GM23338 (cell line): ENCODE data around the gene ANKRD40CL. TPM values are rescaled to one million over a fixed set of nuclear protein-coding genes. Genes with fewer than 3 reads are reported as not detected.
"Not testable (repeated sequence)": the region's sequence is repeated elsewhere in the genome, so short reads cannot be mapped to it uniquely, and the experiment has no call there.

Experiments
- ATAC-seq: fragments of 200-7000 bp; cut with Tn5 transposase; 3 replicates; pipeline ENCODE4 v1.9.1; 2020
- DNase-seq: peaks from one replicate; pipeline ENCODE4 v3.0.0-alpha.2; 2015; ENCODE audit warnings: low spot score
- H2AFZ ChIP-seq: fragments of 200-600 bp; sonication (generic); 2 replicates; pipeline ENCODE4 v1.8.0; 2016; ENCODE audit warnings: antibody characterized with exemption, mild to moderate bottlenecking, moderate library complexity
- H3F3A ChIP-seq: fragments of 200-600 bp; sonication (generic); replicated peaks from 2 replicates; pipeline ENCODE4 v1.8.0; 2017; ENCODE audit warnings: antibody characterized with exemption, mixed run types, low read depth
- H3K27ac ChIP-seq: fragments of 200-600 bp; sonication (generic); 2 replicates; pipeline ENCODE4 v1.6.1; 2016; ENCODE audit warnings: low read depth
- H3K27me3 ChIP-seq: fragments of 200-600 bp; sonication (generic); 2 replicates; pipeline ENCODE4 v1.8.0; 2016; ENCODE audit warnings: mild to moderate bottlenecking, mixed run types, moderate library complexity; ENCODE audit not compliant: insufficient read depth
- H3K36me3 ChIP-seq: fragments of 200-600 bp; sonication (generic); 2 replicates; pipeline ENCODE4 v1.8.0; 2016; ENCODE audit warnings: mild to moderate bottlenecking; ENCODE audit not compliant: insufficient read depth
- H3K4me1 ChIP-seq: fragments of 200-600 bp; sonication (generic); 2 replicates; pipeline ENCODE4 v1.8.0; 2016; ENCODE audit warnings: mild to moderate bottlenecking, moderate library complexity; ENCODE audit not compliant: insufficient read depth
- H3K4me2 ChIP-seq: fragments of 200-600 bp; sonication (generic); 2 replicates; pipeline ENCODE4 v1.7.1; 2017; ENCODE audit warnings: mixed run types
- H3K4me3 ChIP-seq: fragments of 200-600 bp; sonication (generic); 2 replicates; pipeline ENCODE4 v1.6.1; 2016; ENCODE audit warnings: mixed run types
- H3K79me2 ChIP-seq: fragments of 200-600 bp; sonication (generic); replicated peaks from 2 replicates; pipeline ENCODE4 v1.8.0; 2017; ENCODE audit warnings: mild to moderate bottlenecking; ENCODE audit not compliant: insufficient read depth
- H3K9me2 ChIP-seq: fragments of 200-600 bp; sonication (generic); 2 replicates; pipeline ENCODE4 v1.8.0; 2017; ENCODE audit not compliant: insufficient read depth
- H4K20me1 ChIP-seq: fragments of 200-600 bp; sonication (generic); replicated peaks from 2 replicates; pipeline ENCODE4 v1.8.0; 2017; ENCODE audit warnings: mild to moderate bottlenecking; ENCODE audit not compliant: insufficient read depth
- H3K27ac Mint-ChIP-seq: 2 replicates; pipeline ENCODE4 v1.8.0; 2020; ENCODE audit warnings: inconsistent platforms, mild to moderate bottlenecking, moderate library complexity, mixed read lengths
- H3K27me3 Mint-ChIP-seq: 3 replicates; pipeline ENCODE4 v1.8.0; 2022; ENCODE audit warnings: low read depth, mild to moderate bottlenecking, moderate library complexity, mixed read lengths, inconsistent platforms; ENCODE audit not compliant: insufficient read depth, poor library complexity
- H3K36me3 Mint-ChIP-seq: 3 replicates; pipeline ENCODE4 v1.8.0; 2021; ENCODE audit warnings: low read depth, mild to moderate bottlenecking, inconsistent platforms, moderate library complexity, mixed read lengths
- H3K4me1 Mint-ChIP-seq: 3 replicates; pipeline ENCODE4 v1.8.0; 2020; ENCODE audit warnings: mild to moderate bottlenecking, inconsistent platforms, mixed read lengths
- H3K4me3 Mint-ChIP-seq: 3 replicates; pipeline ENCODE4 v1.8.0; 2021; ENCODE audit warnings: moderate library complexity, mild to moderate bottlenecking, inconsistent platforms, mixed read lengths
- H3K9me3 Mint-ChIP-seq: 3 replicates; pipeline ENCODE4 v1.8.0; 2020; ENCODE audit warnings: moderate library complexity, mild to moderate bottlenecking, inconsistent platforms, mixed read lengths
- CREB1 ChIP-seq: fragments of 250-450 bp; sonication (Bioruptor Pico); IDR thresholded peaks from 2 replicates; pipeline ENCODE4 v1.5.0; 2020; ENCODE audit warnings: low read depth, mild to moderate bottlenecking, moderate library complexity
- CTCF ChIP-seq, 2 experiments: fragments of 200-600 bp in 1 of 2; sonication (generic) in 1 of 2; conservative IDR thresholded peaks; 2 replicates each; pipeline versions ENCODE4 v1.5.1 to v1.6.1; 2016 to 2017; ENCODE audit warnings: antibody characterized with exemption in 2 of 2, low read depth in 2 of 2, mild to moderate bottlenecking in 2 of 2, moderate library complexity in 1 of 2
- EZH2 ChIP-seq: fragments of 200-600 bp; sonication (generic); IDR thresholded peaks from one replicate; pipeline ENCODE4 v1.8.0; 2017; ENCODE audit warnings: antibody characterized with exemption, mild to moderate bottlenecking, low read depth; ENCODE audit not compliant: unreplicated experiment
- JUNB ChIP-seq: IDR thresholded peaks from one replicate; pipeline ENCODE4 v1.6.1; 2016; ENCODE audit warnings: antibody characterized with exemption; ENCODE audit not compliant: unreplicated experiment
- REST ChIP-seq: IDR thresholded peaks from one replicate; pipeline ENCODE4 v1.6.1; 2018; ENCODE audit warnings: antibody characterized with exemption; ENCODE audit not compliant: unreplicated experiment
- STAT1 ChIP-seq: IDR thresholded peaks from one replicate; pipeline ENCODE4 v1.6.1; 2016; ENCODE audit warnings: antibody characterized with exemption; ENCODE audit not compliant: unreplicated experiment
- ZNF114 ChIP-seq: fragments of 250-450 bp; sonication (Bioruptor Pico); IDR thresholded peaks from 2 replicates; pipeline ENCODE4 v1.5.0; 2020; ENCODE audit warnings: mild to moderate bottlenecking, moderate library complexity
- polyA plus RNA-seq: library from polyadenylated mRNA; unstranded; fragments of >200 nt; fragmentation: Nextera tagmentation; extraction: Ambion mirVana; gene quantifications from 2 replicates; pipeline ENCODE4 v1.2.1, GENCODE V29; 2016
- total RNA-seq: library from RNA; depleted of rRNA; stranded (reverse); fragments of >200 nt; shearing (Covaris generic); gene quantifications from 2 replicates; pipeline ENCODE4 v1.2.3, GENCODE V29; 2014
- TF ChIP-seq, protein P1 (sequence below): IDR thresholded peaks from 2 replicates; pipeline ENCODE4 v1.6.1; 2016; ENCODE audit warnings: antibody characterized with exemption

ANKRD40CL gene
- total and polyA plus RNA-seq, 2 experiments from 2014 or later = not detected

DNA sequence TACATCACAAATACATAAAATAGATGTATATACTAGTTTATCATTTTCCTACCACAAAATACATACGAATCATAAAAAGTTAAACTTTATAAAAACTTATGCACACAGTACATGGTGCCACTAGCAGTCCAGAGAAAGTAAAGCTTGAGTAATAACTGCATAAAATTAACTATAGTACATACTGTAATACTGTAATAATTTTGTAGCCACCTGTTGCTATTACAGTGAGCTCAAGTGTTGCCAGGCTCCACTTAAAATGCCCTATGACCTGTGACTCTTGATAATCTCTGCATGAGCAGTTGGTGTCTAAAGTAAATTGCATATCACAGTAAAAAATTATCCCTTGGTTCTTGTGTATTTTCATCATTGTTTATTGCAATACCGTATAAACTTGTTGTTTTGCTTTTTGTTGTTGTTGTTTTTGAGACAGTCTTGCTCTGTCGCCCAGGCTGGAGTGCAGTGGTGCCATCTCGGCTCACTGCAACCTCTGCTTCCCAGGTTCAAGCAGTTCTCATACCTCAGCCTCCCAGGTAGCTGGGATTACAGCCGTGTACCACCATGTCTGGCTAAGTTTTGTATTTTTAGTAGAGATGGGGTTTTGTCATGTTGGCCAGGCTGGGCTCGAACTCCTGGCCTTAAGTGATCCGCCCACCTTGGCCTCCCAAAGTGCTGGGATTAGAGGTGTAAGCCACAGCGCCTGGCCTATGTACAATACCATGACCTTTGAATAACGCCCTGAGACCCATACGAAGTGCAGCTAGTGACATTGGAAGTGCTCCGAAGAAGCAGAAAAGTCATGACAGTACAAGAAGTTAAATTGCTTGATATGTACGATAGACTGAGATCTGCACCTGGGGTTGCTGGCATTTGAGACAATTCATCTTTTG, 41.3 kb downstream of the ANKRD40CL start:
- no peaks in the 10 kb centered on the region for H3K9me3 Mint-ChIP-seq
- Histone ChIP-seq H3K4me1 (peaks cover 19% of the 10 kb centered on the region), H3K27ac (no peak overlapping the region), H3K9me2 (no peaks in the 10 kb centered on the region), H3K27me3 (no peaks in the 10 kb centered on the region), H4K20me1 (peaks cover 83% of the 10 kb centered on the region), H3K36me3 (no peaks in the 10 kb centered on the region), H2AFZ (no peak overlapping the region), H3K4me2 (no peak overlapping the region), H3F3A (no peaks in the 10 kb centered on the region), H3K79me2 (peaks cover 100% of the 10 kb centered on the region), H3K4me3 (no peak overlapping the region)
- no peak overlapping the region for H3K4me3 Mint-ChIP-seq
- H3K4me1 Mint-ChIP-seq = peaks cover 23% of the 10 kb centered on the region
- H3K27ac Mint-ChIP-seq = no peak overlapping the region
- TF ChIP-seq REST (no peak), STAT1 (no peak), JUNB (no peak)
- no peaks in the 10 kb centered on the region for H3K27me3 Mint-ChIP-seq
- no peaks in the 10 kb centered on the region for H3K36me3 Mint-ChIP-seq
- DNase-seq = no peak
- ATAC-seq = no peak

DNA sequence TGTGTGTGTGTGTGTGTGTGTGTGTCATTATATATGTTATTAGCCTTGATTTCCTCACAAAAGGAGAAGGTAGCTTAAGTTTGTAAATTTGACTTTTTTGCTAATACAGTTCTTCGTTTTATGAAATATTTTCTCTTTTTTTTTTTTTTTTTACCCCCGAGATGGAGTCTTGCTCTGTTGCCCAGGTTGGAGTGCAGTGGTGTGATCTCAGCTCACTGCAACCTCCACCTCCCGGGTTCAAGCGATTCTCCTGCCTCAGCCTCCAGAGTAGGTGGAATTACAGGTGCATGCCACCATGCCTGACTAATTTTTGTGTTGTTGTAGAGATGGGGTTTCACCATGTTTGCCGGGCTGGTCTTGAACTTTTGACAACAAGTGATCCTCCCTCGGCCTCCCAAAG, 42.7 kb downstream of the ANKRD40CL start:
- not testable (repeated sequence) for H3K27ac Mint-ChIP-seq, H2AFZ ChIP-seq, H3K27me3 ChIP-seq, H3K36me3 ChIP-seq, H3K27ac ChIP-seq, H3F3A ChIP-seq, H3K27me3 Mint-ChIP-seq, H3K36me3 Mint-ChIP-seq, H3K4me3 Mint-ChIP-seq, H3K4me2 ChIP-seq, ATAC-seq, DNase-seq, H3K9me2 ChIP-seq, H3K4me3 ChIP-seq, H3K9me3 Mint-ChIP-seq
- Histone ChIP-seq H4K20me1 (peaks cover 76% of the 10 kb centered on the region), H3K79me2 (peaks cover 100% of the 10 kb centered on the region), H3K4me1 (peaks cover 19% of the 10 kb centered on the region)
- H3K4me1 Mint-ChIP-seq = peaks cover 23% of the 10 kb centered on the region

- Mint-ChIP-seq H3K4me1 (peaks cover 23% of the 10 kb centered on the region), H3K9me3 (peaks cover 3% of the 10 kb centered on the region; the same call in 1 of the 3 replicates), H3K27ac (peak overlapping the region; percentile 11; the same call in 1 of the 2 replicates), H3K36me3 (no peaks in the 10 kb centered on the region), H3K4me3 (peak overlapping the region; percentile 99), H3K27me3 (peaks cover 7% of the 10 kb centered on the region)
- peak overlapping the region; percentile 68 for H3K4me3 ChIP-seq
- no peaks in the 10 kb centered on the region for H3K36me3 ChIP-seq
- H3F3A ChIP-seq = 0 out of 2 replicates have a peak, but pooled peaks cover 4% of the 10 kb centered on the region
- peaks cover 61% of the 10 kb centered on the region for H4K20me1 ChIP-seq
- peaks cover 21% of the 10 kb centered on the region for H3K4me1 ChIP-seq
- DNase-seq (no peak), ATAC-seq (no peak)
- H3K4me2 ChIP-seq = peak overlapping the region; percentile 89
- no peak overlapping the region for H3K27ac ChIP-seq
- peaks cover 83% of the 10 kb centered on the region for H3K79me2 ChIP-seq
- no peaks in the 10 kb centered on the region for H3K27me3 ChIP-seq
- H3K9me2 ChIP-seq = no peaks in the 10 kb centered on the region
- H2AFZ ChIP-seq = no peak overlapping the region
- no peak for TF ChIP-seq EZH2
- TF ChIP-seq CREB1 (CRISPR knock-in tag) = no peak
- TF ChIP-seq ZNF114 (CRISPR knock-in tag) = no peak
- no peak for TF ChIP-seq CTCF (conservative IDR thresholded peaks at IDR 0.05; ENCODE audit: low read depth in 2 of 2)
- no peak for TF ChIP-seq REST
- TF ChIP-seq, protein P1, sequence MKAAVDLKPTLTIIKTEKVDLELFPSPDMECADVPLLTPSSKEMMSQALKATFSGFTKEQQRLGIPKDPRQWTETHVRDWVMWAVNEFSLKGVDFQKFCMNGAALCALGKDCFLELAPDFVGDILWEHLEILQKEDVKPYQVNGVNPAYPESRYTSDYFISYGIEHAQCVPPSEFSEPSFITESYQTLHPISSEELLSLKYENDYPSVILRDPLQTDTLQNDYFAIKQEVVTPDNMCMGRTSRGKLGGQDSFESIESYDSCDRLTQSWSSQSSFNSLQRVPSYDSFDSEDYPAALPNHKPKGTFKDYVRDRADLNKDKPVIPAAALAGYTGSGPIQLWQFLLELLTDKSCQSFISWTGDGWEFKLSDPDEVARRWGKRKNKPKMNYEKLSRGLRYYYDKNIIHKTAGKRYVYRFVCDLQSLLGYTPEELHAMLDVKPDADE = no peak
Measured at GRCh38 chr17:50722746-50723145, 44.6 kb downstream of the ANKRD40CL start.
